Nephron progenitor cell (in vitro differentiated cells): Measurements from ENCODE around the gene CCL20.
A peak's percentile ranks its signal among the peaks of the same experiment; 100 is the strongest.

Experiments
- DNase-seq: peaks from one replicate; pipeline ENCODE4 v3.0.0; 2021
- H3K27ac Mint-ChIP-seq: 2 replicates; pipeline ENCODE4 v1.8.0; 2021; ENCODE audit warnings: mild to moderate bottlenecking, moderate library complexity, mixed read lengths
- H3K27me3 Mint-ChIP-seq: 2 replicates; pipeline ENCODE4 v1.8.0; 2021; ENCODE audit warnings: mild to moderate bottlenecking, low read depth, mixed read lengths; ENCODE audit not compliant: poor library complexity
- H3K36me3 Mint-ChIP-seq: 2 replicates; pipeline ENCODE4 v1.8.0; 2021; ENCODE audit warnings: low read depth, mixed read lengths
- H3K4me1 Mint-ChIP-seq: 2 replicates; pipeline ENCODE4 v1.8.0; 2021; ENCODE audit warnings: mixed read lengths
- H3K4me3 Mint-ChIP-seq: 2 replicates; pipeline ENCODE4 v1.8.0; 2021; ENCODE audit warnings: mild to moderate bottlenecking, moderate library complexity, mixed read lengths
- H3K9me3 Mint-ChIP-seq: 2 replicates; pipeline ENCODE4 v1.8.0; 2021; ENCODE audit warnings: mild to moderate bottlenecking, moderate library complexity, mixed read lengths
- TF ChIP-seq, protein P1 (sequence below): fragments of 200-600 bp; sonication (generic); IDR thresholded peaks from 2 replicates; pipeline ENCODE4 v1.5.0; 2021; ENCODE audit warnings: antibody characterized with exemption

The CCL20 gene

DNA sequence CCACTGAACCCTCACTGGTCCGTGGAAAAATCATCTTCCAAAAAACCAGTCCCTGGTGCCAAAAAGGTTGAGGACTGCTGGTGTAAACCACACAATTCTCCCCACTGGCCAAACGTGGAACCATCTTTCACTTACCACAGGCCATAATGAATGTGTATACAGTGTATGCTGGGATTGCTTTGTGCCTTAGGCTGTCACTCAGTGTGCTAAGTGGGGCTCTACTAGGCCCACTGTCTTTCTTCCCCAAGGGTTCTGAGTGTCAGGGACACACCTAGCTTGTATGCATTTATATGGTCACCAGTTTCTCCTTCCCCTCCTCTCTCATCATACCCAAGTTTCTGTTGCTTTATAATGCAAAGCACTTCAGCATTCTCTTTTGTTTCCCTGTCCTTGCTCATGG, 40.7 kb upstream of the CCL20 start:
- DNase-seq: no peak
- H3K36me3 Mint-ChIP-seq: no peaks in the 10 kb centered on the region
- no peaks in the 10 kb centered on the region for H3K9me3 Mint-ChIP-seq
- no peak overlapping the region for H3K4me3 Mint-ChIP-seq
- H3K27me3 Mint-ChIP-seq: peaks cover 12% of the 10 kb centered on the region
- TF ChIP-seq, protein P1, sequence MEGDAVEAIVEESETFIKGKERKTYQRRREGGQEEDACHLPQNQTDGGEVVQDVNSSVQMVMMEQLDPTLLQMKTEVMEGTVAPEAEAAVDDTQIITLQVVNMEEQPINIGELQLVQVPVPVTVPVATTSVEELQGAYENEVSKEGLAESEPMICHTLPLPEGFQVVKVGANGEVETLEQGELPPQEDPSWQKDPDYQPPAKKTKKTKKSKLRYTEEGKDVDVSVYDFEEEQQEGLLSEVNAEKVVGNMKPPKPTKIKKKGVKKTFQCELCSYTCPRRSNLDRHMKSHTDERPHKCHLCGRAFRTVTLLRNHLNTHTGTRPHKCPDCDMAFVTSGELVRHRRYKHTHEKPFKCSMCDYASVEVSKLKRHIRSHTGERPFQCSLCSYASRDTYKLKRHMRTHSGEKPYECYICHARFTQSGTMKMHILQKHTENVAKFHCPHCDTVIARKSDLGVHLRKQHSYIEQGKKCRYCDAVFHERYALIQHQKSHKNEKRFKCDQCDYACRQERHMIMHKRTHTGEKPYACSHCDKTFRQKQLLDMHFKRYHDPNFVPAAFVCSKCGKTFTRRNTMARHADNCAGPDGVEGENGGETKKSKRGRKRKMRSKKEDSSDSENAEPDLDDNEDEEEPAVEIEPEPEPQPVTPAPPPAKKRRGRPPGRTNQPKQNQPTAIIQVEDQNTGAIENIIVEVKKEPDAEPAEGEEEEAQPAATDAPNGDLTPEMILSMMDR: no peak
- no peak overlapping the region for H3K27ac Mint-ChIP-seq
- H3K4me1 Mint-ChIP-seq: peaks cover 5% of the 10 kb centered on the region

DNA sequence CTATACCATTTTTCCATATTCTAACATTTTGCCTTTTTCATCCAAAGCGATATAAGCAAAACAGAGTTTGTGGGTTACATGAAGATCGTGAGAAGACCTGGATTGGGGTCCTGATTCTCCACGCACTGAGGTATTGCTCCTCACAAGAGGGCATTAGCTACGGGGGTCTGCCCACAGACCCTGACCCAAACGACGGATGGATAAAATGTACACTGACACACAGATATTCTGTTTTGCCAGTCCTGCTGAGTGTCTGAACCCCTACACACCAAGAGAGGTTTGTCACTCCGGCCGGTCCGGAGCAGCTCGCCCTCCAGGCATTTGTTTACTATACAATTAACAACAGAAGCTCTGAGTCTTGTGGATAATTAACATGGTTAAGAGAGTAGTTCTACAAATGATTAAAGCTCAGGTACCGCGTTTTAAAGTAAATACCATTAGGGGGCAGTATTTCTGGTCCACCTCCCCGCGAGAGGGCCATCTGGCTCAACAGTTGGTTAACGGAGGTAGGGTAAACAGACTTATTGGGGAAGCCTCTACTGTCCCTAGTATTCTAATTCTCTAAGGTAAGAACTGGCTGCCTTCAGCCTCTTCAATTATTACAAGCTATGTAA, 39.5 kb upstream of the CCL20 start:
- Mint-ChIP-seq H3K4me3 (no peak overlapping the region), H3K9me3 (no peaks in the 10 kb centered on the region), H3K27ac (no peak overlapping the region), H3K36me3 (no peaks in the 10 kb centered on the region), H3K27me3 (peaks cover 18% of the 10 kb centered on the region), H3K4me1 (peaks cover 5% of the 10 kb centered on the region)
- TF ChIP-seq, protein P1: no peak
- no peak for DNase-seq

DNA sequence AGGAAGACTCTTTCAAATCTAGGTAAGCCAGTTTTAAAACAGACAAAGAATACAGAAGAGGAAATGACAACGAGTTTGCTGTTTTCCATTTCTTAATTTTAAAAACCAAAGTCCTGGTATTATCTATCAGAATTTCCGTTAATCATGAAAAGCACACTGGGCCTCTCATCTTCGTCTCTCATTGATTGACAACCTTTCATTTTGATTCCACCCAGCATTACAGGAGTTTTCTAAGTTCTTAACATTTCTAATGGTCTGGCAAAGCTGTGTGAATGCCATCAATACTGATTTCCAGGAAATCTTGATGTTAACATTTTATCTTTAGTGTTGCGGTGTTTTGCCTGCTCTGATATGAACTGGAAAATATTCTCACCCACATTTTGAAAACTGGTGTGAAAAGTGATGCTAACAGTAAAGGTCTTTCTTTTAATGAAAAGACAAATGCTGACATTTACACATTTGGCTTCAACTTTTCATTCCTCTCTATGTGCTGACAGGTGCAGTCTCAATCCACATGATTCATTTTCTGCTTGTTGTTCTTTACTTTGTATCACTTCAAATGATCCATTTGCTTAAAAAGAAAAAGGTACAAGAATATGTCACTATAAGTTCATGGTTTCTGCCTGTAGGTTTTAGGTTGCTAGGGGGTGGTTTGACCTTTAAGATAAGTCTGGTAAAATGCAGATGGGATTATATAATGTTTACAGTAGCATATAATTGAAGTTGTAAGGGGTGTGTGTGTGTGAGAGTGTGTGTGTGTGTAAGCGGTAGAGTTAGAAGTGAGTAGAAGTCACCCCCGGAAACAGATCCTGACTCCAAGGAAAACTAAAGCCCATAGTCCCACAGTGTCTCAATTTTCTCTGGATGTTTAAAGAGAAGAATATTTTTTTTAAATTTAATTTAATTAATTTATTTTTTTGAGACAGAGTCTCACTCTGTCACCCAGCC, 38.5 kb upstream of the CCL20 start:
- Mint-ChIP-seq H3K36me3 (no peaks in the 10 kb centered on the region), H3K4me1 (peaks cover 5% of the 10 kb centered on the region), H3K27ac (peak overlapping the region; percentile 19), H3K27me3 (peaks cover 12% of the 10 kb centered on the region), H3K4me3 (no peak overlapping the region), H3K9me3 (no peaks in the 10 kb centered on the region)
- DNase-seq: no peak
- TF ChIP-seq, protein P1: no peak

DNA sequence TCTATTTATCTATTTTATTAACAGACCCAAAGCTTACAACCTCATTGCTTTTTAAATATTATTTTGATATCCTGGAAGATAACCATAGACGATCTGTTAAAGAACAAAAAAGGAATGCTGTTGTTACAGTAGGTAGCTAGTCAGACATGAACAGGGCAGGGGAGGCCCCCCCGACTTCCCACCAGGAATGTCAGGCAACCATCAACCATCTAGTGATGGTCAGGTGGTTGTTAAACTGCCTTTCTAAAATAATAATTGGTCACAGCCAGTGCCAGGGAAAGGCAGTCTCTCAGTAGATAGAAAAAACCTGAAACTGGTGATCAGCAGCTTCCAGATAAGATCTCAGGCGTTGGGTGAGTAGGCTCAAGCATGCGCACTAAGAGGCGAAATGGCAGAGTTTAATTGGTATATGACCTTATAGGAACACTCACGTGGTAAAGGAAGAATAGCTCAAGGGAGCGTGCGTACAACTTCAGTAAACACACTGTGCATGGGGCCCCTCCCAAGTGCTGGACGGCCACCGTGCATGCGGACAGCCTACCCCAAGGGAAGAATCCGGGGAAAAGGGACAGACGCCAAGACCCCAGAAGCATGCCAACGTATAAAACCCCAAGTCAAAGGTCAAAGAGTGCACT, 32.5 kb upstream of the CCL20 start:
- TF ChIP-seq, protein P1: no peak
- Mint-ChIP-seq H3K27me3 (peaks cover 15% of the 10 kb centered on the region), H3K36me3 (no peaks in the 10 kb centered on the region), H3K4me1 (peaks cover 5% of the 10 kb centered on the region), H3K27ac (no peak overlapping the region), H3K4me3 (no peak overlapping the region), H3K9me3 (no peaks in the 10 kb centered on the region)
- no peak for DNase-seq

DNA sequence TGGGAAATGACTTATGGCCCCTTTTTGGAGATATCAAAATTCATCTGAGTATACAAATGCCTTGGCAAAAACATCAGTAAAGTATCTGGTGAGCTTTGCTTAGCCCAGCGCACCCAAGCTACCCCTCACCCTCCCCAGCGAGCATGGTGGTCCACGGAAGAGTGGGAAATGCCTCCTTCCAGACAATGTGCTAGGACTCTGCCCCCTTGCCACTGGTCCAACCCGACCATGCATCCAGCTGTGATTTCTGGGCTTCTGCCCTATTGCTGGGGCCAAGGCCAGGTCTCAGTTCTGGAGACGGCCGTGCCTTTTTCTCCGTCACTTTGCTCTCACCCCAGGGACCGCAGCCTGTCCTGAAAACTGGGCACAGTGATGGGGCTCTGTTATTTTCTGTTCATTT, 31.8 kb upstream of the CCL20 start:
- Mint-ChIP-seq H3K27ac (no peak overlapping the region), H3K4me1 (peaks cover 5% of the 10 kb centered on the region), H3K4me3 (no peak overlapping the region), H3K27me3 (peaks cover 15% of the 10 kb centered on the region), H3K9me3 (no peaks in the 10 kb centered on the region), H3K36me3 (no peaks in the 10 kb centered on the region)
- no peak for DNase-seq
- TF ChIP-seq, protein P1: no peak
